NCI-H1417 (cell line): ENCODE results near the gene SLC16A9.

ENCODE experiments used
- DNase-seq, 3 experiments: peaks; one replicate each; lab custom pipeline; 2025; lab: John Stamatoyannopoulos, UW

The SLC16A9 gene

DNA sequence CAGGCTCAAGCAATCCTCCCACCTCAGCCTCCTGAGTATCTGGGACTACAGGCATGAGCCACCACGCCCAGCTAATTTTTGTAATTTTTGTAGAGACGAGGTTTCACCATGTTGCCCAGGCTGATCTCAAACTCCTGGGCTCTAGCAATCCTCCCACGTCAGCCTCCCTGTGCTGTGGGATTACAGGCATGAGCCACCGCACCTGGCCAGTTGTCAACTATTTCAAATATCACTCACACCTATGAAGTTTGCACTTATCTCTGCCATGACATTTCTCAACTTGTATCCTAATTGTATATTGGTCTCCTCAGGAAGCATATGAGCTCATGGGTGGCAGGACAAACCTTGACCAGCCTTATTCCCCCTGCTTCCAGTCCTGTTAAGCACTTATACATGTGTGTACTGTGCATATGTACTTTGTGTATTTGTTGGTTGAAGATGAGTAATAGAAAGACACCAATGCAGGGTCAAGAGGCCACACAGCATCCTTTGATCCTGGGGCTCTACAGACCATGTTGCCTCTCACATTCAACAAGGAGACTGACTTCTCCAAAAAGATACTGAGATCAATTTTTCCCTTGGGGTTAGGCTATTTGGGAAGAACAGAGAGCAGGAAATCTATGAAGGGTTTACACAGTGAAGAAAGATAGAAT is 82.2 kb downstream of the SLC16A9 start:
- no peak for DNase-seq

DNA sequence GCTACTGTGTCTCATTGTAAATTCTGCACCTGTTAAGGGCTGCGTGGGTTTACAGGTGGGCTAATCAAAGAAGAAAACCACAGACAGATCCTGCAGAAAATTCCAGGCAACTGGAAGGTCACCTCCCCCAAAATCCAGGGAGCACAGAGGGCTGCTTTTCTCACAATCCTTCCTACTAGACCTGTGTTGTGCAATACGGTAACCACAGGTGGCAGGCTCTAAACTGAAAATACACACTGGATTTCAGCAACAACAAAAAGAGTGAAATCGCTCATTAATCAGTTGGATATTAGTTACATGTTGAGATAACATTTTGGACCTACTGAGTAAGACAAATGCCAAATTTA is 83.2 kb downstream of the SLC16A9 start:
- no peak for DNase-seq

DNA sequence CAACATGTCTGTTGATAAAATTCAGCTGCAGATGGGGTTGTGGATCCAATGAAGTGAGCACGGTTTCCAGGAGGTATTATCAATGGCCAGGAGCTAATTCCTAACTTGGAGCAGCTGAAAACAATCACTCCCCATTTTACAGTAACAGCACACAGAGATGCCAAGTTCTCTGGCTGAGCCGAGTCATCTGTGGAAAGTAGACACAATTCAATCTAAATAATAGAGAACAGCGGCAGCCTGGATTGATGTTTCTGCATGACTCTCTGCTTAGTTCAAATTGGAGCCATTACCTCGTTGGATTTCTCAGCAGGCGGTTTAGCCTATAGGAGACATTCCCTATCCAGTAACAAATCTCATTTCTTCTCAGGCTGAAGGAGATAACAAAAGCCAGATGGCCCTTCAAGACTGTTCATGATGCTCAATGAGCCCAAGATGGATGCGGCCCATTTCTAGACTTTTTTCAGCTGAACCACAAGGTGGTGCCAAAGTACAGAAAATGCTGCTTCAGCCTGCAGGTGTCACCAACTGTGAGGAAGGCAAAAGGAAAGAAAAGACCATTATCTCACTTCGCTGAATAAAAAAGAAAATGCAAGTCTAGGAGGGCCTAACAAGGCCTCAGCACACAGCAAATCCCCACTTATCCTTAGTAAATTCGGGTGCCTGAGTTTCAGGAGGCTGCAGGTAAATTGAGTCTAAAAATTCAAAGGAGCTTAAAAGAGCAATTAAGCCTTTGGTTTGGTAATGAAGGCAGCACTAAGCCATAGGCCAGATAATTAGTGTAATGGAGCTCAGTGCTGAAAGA is 83.7 kb downstream of the SLC16A9 start:
- DNase-seq, result peak; percentile 56 to 82 (median 60)

GRCh38 chr10:59624951-59625350 is 84.7 kb downstream of the SLC16A9 start:
- DNase-seq, result no peak

DNA sequence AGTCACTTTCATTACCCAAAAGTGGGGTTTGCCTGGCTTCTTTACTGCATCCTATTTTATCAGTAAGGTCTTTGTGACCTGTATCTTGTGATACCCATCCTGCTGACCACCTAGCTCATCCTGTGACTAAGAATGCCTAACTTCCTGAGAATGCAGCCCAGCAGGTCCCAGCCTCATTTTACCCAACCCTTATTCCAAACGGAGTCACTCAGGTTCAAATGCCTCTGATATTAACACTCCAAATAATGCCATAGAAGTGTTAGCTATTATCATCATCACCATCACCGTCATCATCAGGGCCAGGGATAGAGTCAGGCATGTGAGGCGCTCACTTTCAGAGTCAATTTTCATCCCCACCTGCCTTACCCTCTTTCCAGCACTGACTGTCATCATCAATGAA is 85.5 kb downstream of the SLC16A9 start:
- DNase-seq, result no peak

DNA sequence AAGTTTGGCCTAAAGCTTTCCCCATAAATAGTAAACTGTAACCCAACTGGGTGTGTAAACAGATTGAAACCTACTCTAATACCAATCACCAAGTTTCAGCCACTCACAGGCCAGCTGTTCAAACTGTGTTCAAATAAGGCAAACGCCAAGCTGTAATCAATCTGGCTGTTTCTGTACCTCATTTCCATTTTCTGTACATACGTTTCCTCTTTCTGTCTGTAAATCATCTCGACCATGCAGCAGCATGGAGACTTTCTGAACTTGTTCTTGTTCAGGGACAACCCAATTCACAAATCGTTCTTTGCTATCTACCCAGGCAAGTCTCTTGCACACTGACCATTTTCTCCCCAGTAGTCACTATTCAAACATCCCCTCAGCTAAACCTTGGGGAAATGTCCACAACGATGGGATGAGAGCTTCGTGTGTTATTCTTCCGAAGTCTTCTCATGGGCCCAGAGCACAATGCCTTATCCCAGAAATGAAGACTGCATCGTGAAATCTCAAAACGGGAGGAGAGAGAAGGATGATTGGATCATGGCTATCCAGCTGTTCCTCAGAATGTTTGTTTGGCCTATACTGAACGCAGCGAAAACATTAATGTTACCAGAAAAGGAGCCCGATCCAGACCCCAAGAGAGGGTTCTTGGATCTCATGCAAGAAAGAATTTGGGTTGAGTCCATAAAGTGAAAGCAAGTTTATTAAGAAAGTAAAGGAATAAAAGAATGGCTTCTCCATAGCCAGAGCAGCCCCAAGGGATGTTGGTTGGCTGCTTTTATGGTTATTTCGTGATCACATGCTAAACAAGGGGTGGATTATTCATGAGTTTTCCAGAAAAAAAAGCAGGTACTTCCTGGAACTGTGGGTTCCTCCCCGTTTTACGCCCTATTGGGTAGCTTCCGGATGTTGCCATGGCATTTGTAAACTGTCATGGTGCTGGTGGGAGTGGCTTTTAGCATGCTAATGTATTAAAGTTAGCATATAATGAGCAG is 86.2 kb downstream of the SLC16A9 start:
- peak in 1 of 3 experiments; percentile 1 for DNase-seq

- peak in 2 of 3 experiments; percentile 59 to 69 for DNase-seq
These were observed 87.1 kb downstream of the SLC16A9 start for GRCh38 chr10:59622320-59623132.

- no peak for DNase-seq
These were observed 87.9 kb downstream of the SLC16A9 start for GRCh38 chr10:59621771-59622170.

GRCh38 chr10:59618666-59619065 is 91.0 kb downstream of the SLC16A9 start:
- no peak for DNase-seq

DNA sequence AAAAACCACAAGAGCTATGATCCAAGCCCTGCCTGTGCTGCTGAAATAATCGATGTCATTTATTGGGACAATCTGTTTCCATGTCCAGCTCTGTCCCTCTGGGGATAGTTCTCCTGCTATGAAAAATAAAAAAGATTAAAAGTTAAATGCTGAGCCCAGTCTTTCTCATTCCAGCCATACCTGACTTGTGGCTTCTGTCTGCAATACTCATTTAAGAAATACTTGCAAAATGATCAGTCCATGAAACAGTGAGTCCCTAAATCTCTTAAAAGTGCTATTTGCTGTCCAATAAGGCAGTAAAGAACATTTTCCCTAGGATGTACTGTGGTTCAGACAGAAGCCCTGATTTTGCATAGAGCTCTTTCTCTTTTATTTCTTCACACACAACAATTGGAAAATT is 91.7 kb downstream of the SLC16A9 start:
- no peak for DNase-seq

DNA sequence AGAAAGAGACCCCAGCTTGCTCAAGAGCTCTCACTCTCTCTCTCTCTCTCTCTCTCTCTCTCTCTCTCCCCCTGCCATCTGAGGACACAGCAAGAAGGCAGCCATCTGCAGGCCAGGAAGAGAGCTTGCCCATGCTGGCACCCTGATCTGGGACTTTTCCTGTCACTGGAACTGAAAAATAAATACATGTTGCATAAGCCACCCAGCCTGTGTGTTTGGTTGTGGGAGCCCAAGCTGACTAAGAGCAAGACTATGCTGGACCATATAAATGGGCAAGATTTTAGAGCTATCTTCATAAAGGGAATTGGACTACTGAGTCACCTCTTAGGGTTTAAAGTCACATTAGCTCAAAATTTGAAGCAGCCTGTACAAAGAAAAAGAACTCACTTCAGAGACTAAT is 98.6 kb downstream of the SLC16A9 start:
- no peak for DNase-seq

GRCh38 chr10:59607970-59608369 is 101.7 kb downstream of the SLC16A9 start:
- DNase-seq, result peak in 1 of 3 experiments; percentile 22

- peak in 2 of 3 experiments; percentile 7 to 60 for DNase-seq
These were observed 103.1 kb downstream of the SLC16A9 start for GRCh38 chr10:59606551-59606961.

DNA sequence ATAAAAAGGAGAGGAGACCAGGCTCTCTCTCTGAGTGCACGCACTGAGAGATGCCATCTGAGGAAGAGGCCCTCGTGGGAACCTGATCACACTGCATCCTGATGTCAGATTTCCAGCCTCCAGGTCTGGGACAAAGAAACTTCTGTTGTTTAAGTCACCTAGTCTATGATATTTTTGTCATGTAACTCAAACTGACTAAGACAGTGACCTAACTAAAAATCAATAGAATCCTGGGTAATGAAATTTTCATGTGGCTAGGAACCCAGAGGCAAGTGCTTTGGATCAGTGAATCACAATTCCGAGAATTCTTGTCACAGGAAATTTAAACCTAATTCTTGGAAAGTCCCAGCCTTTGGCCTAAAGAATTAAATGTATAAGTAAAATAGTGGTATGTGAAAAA is 107.7 kb downstream of the SLC16A9 start:
- DNase-seq, result no peak
